Measurements from ENCODE around the gene OVOL2.

Gene OVOL2

DNA sequence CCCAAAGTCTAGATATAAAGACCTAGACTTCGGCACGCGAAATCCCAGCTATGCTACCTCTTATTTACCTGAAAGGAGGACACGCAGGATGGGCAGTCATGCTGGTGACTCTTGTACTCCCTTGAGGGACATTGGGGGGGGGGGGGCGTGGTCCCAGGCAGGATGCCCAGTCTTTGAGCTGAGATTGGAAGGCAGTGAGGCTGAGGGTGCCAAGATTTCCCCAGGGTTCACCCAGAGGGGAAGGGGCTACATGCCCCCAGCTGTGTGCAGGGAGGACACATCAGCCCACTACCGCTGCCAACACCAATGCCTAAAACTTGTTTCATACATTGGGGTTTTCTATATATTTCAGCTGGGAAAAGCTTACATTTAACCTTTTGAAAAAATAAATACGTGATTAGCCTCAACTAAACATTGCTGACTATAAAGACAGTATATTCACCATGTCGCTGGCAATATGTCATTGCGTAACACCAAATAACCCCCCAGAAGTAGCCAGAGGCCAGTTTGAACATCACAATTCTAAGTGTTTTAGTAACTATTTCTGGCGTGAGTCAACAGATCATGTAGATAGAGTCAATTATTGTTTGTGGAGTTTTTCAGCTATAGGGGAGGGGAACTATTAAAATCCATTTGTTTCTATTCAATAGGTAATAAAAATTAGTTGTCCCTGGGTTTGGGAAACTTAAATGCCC lies 67.3 kb downstream of the OVOL2 start:
- Histone ChIP-seq H3K4me1 (ENCODE audit: control insufficient read depth in 1 of 2, insufficient read depth in 2 of 2, low read length in 2 of 2) (no peaks in the 10 kb centered on the region), H3K4ac (ENCODE audit: low read depth, low read length) (no peak overlapping the region), H3K18ac (ENCODE audit: low read length) (no peak overlapping the region), H3K9ac (ENCODE audit: low read length) (no peak overlapping the region), H3K27me3 (ENCODE audit: insufficient read depth, low read length) (no peaks in the 10 kb centered on the region), H4K8ac (ENCODE audit: low read depth, low read length) (peak overlapping the region; percentile 20), H3K14ac (ENCODE audit: low read length) (no peak overlapping the region), H3K79me2 (ENCODE audit: control insufficient read depth, insufficient read depth, low read length, poor library complexity) (no peaks in the 10 kb centered on the region), H2BK5ac (ENCODE audit: low read depth, low read length, poor library complexity) (no peak overlapping the region), H3K79me1 (ENCODE audit: low read length) (peaks cover 4% of the 10 kb centered on the region), H4K12ac (ENCODE audit: low read depth, low read length) (peak overlapping the region; percentile 59), H3K23ac (ENCODE audit: low read length) (no peak overlapping the region), H4K91ac (ENCODE audit: low read depth, low read length) (peak overlapping the region; percentile 83), H3K4me2 (ENCODE audit: low read length) (no peak overlapping the region), H2BK120ac (ENCODE audit: insufficient read depth, low read length, poor library complexity) (no peak overlapping the region), H3K4me3 (ENCODE audit: low read depth, low read length) (no peak overlapping the region), H3K9me3 (ENCODE audit: insufficient read depth, low read depth, low read length) (no peaks in the 10 kb centered on the region), H3K27ac (ENCODE audit: low read depth, low read length) (no peak overlapping the region), H2AK5ac (ENCODE audit: low read length) (no peak overlapping the region), H3K36me3 (ENCODE audit: control insufficient read depth in 1 of 2, insufficient read depth in 2 of 2, low read length in 2 of 2) (peaks cover 10% of the 10 kb centered on the region in 2 experiments), H2AFZ (ENCODE audit: insufficient read depth, low read length, poor library complexity) (no peak overlapping the region), H2BK12ac (ENCODE audit: low read length) (no peak overlapping the region)
- WGBS (ENCODE audit: extremely low coverage, insufficient coverage, insufficient read length), result no CpG with 5 or more reads among the region's 10 CpGs
- DNase-seq, result peak; percentile 91 to 98

DNA sequence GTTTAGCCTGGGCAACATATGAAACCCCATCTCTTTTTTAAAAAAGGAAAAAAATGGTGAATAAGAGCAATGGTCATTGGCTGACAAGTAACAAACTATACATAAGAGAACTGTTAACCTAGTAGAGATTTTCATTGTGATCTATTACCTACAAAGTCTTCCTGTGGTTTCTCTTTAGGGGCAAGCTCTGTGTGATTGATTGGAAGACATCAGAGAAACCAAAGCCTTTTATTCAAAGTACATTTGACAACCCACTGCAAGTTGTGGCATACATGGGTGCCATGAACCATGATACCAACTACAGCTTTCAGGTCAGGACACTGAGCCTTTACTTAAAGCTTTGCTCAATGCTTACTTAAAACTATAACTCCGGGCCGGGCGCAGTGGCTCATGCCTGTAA lies 69.7 kb downstream of the OVOL2 start:
- H3K23ac ChIP-seq (ENCODE audit: low read length), result no peak overlapping the region
- no peak overlapping the region for H2AK5ac ChIP-seq (ENCODE audit: low read length)
- H3K4me2 ChIP-seq (ENCODE audit: low read length), result no peak overlapping the region
- H3K9me3 ChIP-seq (ENCODE audit: insufficient read depth, low read depth, low read length), result no peaks in the 10 kb centered on the region
- no peaks in the 10 kb centered on the region for H3K27me3 ChIP-seq (ENCODE audit: insufficient read depth, low read length)
- H4K91ac ChIP-seq (ENCODE audit: low read depth, low read length), result no peak overlapping the region
- H3K36me3 ChIP-seq (ENCODE audit: control insufficient read depth in 1 of 2, insufficient read depth in 2 of 2, low read length in 2 of 2), result peaks cover 10 to 12% of the 10 kb centered on the region in 2 experiments
- H3K4me3 ChIP-seq (ENCODE audit: low read depth, low read length), result no peak overlapping the region
- H3K4ac ChIP-seq (ENCODE audit: low read depth, low read length), result no peak overlapping the region
- DNase-seq, result no peak
- no CpG with 5 or more reads among the region's 3 CpGs for WGBS (ENCODE audit: extremely low coverage, insufficient coverage, insufficient read length)
- no peak overlapping the region for H4K12ac ChIP-seq (ENCODE audit: low read depth, low read length)
- H3K79me2 ChIP-seq (ENCODE audit: control insufficient read depth, insufficient read depth, low read length, poor library complexity), result no peaks in the 10 kb centered on the region
- no peak overlapping the region for H3K14ac ChIP-seq (ENCODE audit: low read length)
- H3K18ac ChIP-seq (ENCODE audit: low read length), result no peak overlapping the region
- no peak overlapping the region for H2AFZ ChIP-seq (ENCODE audit: insufficient read depth, low read length, poor library complexity)
- H2BK12ac ChIP-seq (ENCODE audit: low read length), result no peak overlapping the region
- H3K79me1 ChIP-seq (ENCODE audit: low read length), result peaks cover 4% of the 10 kb centered on the region
- no peak overlapping the region for H2BK5ac ChIP-seq (ENCODE audit: low read depth, low read length, poor library complexity)
- H2BK120ac ChIP-seq (ENCODE audit: insufficient read depth, low read length, poor library complexity), result no peak overlapping the region
- no peak overlapping the region for H4K8ac ChIP-seq (ENCODE audit: low read depth, low read length)
- peaks cover 0 to 2% of the 10 kb centered on the region in 2 experiments for H3K4me1 ChIP-seq (ENCODE audit: control insufficient read depth in 1 of 2, insufficient read depth in 2 of 2, low read length in 2 of 2)
- no peak overlapping the region for H3K9ac ChIP-seq (ENCODE audit: low read length)
- no peak overlapping the region for H3K27ac ChIP-seq (ENCODE audit: low read depth, low read length)

DNA sequence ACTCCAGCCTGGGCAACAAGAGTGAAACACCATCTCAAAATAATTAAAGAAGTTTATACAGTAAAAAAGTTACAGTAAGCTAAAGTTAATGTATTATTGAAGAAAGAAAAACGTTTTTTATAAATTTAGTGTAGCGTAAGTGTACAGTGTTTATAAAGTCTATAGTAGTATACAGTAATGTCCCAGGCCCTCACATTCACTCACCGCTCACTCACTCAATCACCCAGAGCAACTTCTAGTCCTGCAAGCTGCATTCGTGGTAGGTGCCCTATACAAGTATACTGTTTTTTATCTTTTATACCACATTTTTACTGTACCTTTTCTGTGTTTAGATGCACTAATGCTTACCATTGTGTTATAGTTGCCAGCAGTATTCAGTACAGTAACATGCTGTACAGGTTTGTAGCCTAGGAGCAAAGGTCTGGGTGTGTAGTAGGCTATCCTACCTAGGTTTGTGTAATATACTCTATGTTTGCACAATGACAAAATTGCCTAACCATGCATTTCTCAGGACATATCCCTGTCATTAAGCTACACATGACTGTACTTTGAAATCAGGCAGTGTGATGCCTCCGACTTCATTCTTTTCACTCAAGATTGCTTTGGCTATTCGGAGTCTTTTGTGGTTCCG lies 72.2 kb downstream of the OVOL2 start:
- H4K12ac ChIP-seq (ENCODE audit: low read depth, low read length), result no peak overlapping the region
- WGBS (ENCODE audit: extremely low coverage, insufficient coverage, insufficient read length), result 100% methylated on average over 2 of the region's 7 CpGs
- no peak overlapping the region for H2BK12ac ChIP-seq (ENCODE audit: low read length)
- no peak overlapping the region for H3K4me2 ChIP-seq (ENCODE audit: low read length)
- no peaks in the 10 kb centered on the region for H3K9me3 ChIP-seq (ENCODE audit: insufficient read depth, low read depth, low read length)
- no peaks in the 10 kb centered on the region for H3K27me3 ChIP-seq (ENCODE audit: insufficient read depth, low read length)
- H2AK5ac ChIP-seq (ENCODE audit: low read length), result no peak overlapping the region
- no peak overlapping the region for H4K8ac ChIP-seq (ENCODE audit: low read depth, low read length)
- H3K36me3 ChIP-seq (ENCODE audit: control insufficient read depth in 1 of 2, insufficient read depth in 2 of 2, low read length in 2 of 2), result peaks cover 11 to 12% of the 10 kb centered on the region in 2 experiments
- H3K23ac ChIP-seq (ENCODE audit: low read length), result no peak overlapping the region
- H3K4ac ChIP-seq (ENCODE audit: low read depth, low read length), result no peak overlapping the region
- H3K14ac ChIP-seq (ENCODE audit: low read length), result no peak overlapping the region
- peaks cover 4% of the 10 kb centered on the region for H3K79me1 ChIP-seq (ENCODE audit: low read length)
- H3K9ac ChIP-seq (ENCODE audit: low read length), result no peak overlapping the region
- no peak overlapping the region for H3K18ac ChIP-seq (ENCODE audit: low read length)
- DNase-seq, result peak; percentile 51 to 89
- no peak overlapping the region for H3K4me3 ChIP-seq (ENCODE audit: low read depth, low read length)
- H3K79me2 ChIP-seq (ENCODE audit: control insufficient read depth, insufficient read depth, low read length, poor library complexity), result no peaks in the 10 kb centered on the region
- no peak overlapping the region for H2BK120ac ChIP-seq (ENCODE audit: insufficient read depth, low read length, poor library complexity)
- no peak overlapping the region for H4K91ac ChIP-seq (ENCODE audit: low read depth, low read length)
- H3K27ac ChIP-seq (ENCODE audit: low read depth, low read length), result peak overlapping the region; percentile 26
- H3K4me1 ChIP-seq (ENCODE audit: control insufficient read depth in 1 of 2, insufficient read depth in 2 of 2, low read length in 2 of 2), result peaks cover 0 to 2% of the 10 kb centered on the region in 2 experiments
- H2BK5ac ChIP-seq (ENCODE audit: low read depth, low read length, poor library complexity), result no peak overlapping the region
- H2AFZ ChIP-seq (ENCODE audit: insufficient read depth, low read length, poor library complexity), result no peak overlapping the region

DNA sequence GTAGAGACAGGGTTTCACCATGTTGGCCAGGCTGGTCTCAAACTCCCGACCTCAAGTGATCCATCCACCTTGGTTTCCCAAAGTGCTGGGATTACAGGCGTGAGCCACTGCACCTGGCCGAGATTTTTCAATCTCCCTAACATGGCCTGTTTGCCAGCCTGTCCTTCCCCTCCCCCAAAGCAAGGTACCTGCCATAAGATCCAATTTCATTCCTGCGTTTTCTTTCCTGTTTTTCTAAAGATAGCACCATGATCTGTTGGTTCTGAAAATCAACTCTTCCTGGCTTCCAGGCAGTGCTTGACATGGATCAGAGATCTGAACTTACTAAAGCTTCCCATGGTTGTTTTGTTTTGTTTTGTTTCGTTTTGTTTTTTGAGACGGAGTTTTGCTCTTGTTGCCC lies 81.4 kb downstream of the OVOL2 start:
- no peak overlapping the region for H4K91ac ChIP-seq (ENCODE audit: low read depth, low read length)
- no peak overlapping the region for H4K12ac ChIP-seq (ENCODE audit: low read depth, low read length)
- H4K8ac ChIP-seq (ENCODE audit: low read depth, low read length), result no peak overlapping the region
- H3K9me3 ChIP-seq (ENCODE audit: insufficient read depth, low read depth, low read length), result no peaks in the 10 kb centered on the region
- no peak overlapping the region for H3K14ac ChIP-seq (ENCODE audit: low read length)
- H3K27ac ChIP-seq (ENCODE audit: low read depth, low read length), result no peak overlapping the region
- peaks cover 3 to 17% of the 10 kb centered on the region in 2 experiments for H3K36me3 ChIP-seq (ENCODE audit: control insufficient read depth in 1 of 2, insufficient read depth in 2 of 2, low read length in 2 of 2)
- no peak overlapping the region for H2BK5ac ChIP-seq (ENCODE audit: low read depth, low read length, poor library complexity)
- no peak for DNase-seq
- H3K4me2 ChIP-seq (ENCODE audit: low read length), result no peak overlapping the region
- no CpG with 5 or more reads among the region's 6 CpGs for WGBS (ENCODE audit: extremely low coverage, insufficient coverage, insufficient read length)
- no peak overlapping the region for H2AFZ ChIP-seq (ENCODE audit: insufficient read depth, low read length, poor library complexity)
- no peak overlapping the region for H3K18ac ChIP-seq (ENCODE audit: low read length)
- no peak overlapping the region for H3K23ac ChIP-seq (ENCODE audit: low read length)
- no peak overlapping the region for H3K9ac ChIP-seq (ENCODE audit: low read length)
- H3K4me1 ChIP-seq (ENCODE audit: control insufficient read depth in 1 of 2, insufficient read depth in 2 of 2, low read length in 2 of 2), result peaks cover 4 to 6% of the 10 kb centered on the region in 2 experiments
- H3K79me2 ChIP-seq (ENCODE audit: control insufficient read depth, insufficient read depth, low read length, poor library complexity), result peaks cover 3% of the 10 kb centered on the region
- H3K4me3 ChIP-seq (ENCODE audit: low read depth, low read length), result no peak overlapping the region
- no peak overlapping the region for H2AK5ac ChIP-seq (ENCODE audit: low read length)
- H3K27me3 ChIP-seq (ENCODE audit: insufficient read depth, low read length), result no peaks in the 10 kb centered on the region
- H3K4ac ChIP-seq (ENCODE audit: low read depth, low read length), result no peak overlapping the region
- H2BK12ac ChIP-seq (ENCODE audit: low read length), result no peak overlapping the region
- no peak overlapping the region for H2BK120ac ChIP-seq (ENCODE audit: insufficient read depth, low read length, poor library complexity)
- no peaks in the 10 kb centered on the region for H3K79me1 ChIP-seq (ENCODE audit: low read length)
